K562 (cell line): ENCODE data around the gene PHF21A. TPM values are rescaled to one million over a fixed set of nuclear protein-coding genes. Genes with fewer than 3 reads are reported as not detected.

Experiments used
- CBX3 ChIP-seq, 2 experiments: IDR thresholded peaks; 1 replicate in 1 of 2; 2 replicates in 1 of 2; pipeline ENCODE4 v1.6.1; 2012; ENCODE audit warnings: inconsistent platforms in 2 of 2, low read length in 2 of 2, borderline replicate concordance in 1 of 2, control low read depth in 1 of 2
- CEBPB ChIP-seq: fragments of 450-650 bp; IDR thresholded peaks from 2 replicates; pipeline ENCODE4 v1.6.1; 2016; ENCODE audit warnings: missing genetic modification characterization, missing compliant biosample characterization
- CREB3L1 ChIP-seq: fragments of 450-650 bp; IDR thresholded peaks from 2 replicates; pipeline ENCODE4 v1.6.1; 2014; ENCODE audit warnings: low read depth, mild to moderate bottlenecking, moderate library complexity, borderline replicate concordance
- E2F3 ChIP-seq: fragments of 250-450 bp; sonication (Bioruptor Pico); IDR thresholded peaks from 2 replicates; pipeline ENCODE4 v1.4.0; 2020; ENCODE audit warnings: mild to moderate bottlenecking
- FOSL1 ChIP-seq: fragments of 200-800 bp; sonication (Bioruptor generic); conservative IDR thresholded peaks from 2 replicates; pipeline ENCODE4 v1.6.1; 2016; ENCODE audit warnings: missing genetic modification characterization, missing compliant biosample characterization
- HCFC1 ChIP-seq: IDR thresholded peaks from 2 replicates; pipeline ENCODE4 v1.6.1; 2012; ENCODE audit warnings: low read depth, low read length, improper control_type of control experiment
- MAFK ChIP-seq: IDR thresholded peaks from 2 replicates; pipeline ENCODE4 v1.6.1; 2011; ENCODE audit warnings: low read length, improper control_type of control experiment
- NR2C2 ChIP-seq, 2 experiments: fragments of 200-800 bp in 1 of 2; sonication (Bioruptor generic) in 1 of 2; sonication (generic) in 1 of 2; formaldehyde crosslinking in 1 of 2; IDR thresholded peaks; 2 replicates each; pipeline versions ENCODE4 v1.6.1 to v1.8.0; 2016 to 2022; ENCODE audit warnings: mild to moderate bottlenecking in 1 of 2, missing compliant biosample characterization in 1 of 2, missing genetic modification characterization in 1 of 2, missing genetic modification reagents in 1 of 2
- ZBTB11 ChIP-seq, 3 experiments: fragments of 200-800 bp in 1 of 3; fragments of 250-450 bp in 1 of 3; fragments of 450-650 bp in 1 of 3; sonication (Bioruptor Pico) in 1 of 3; sonication (Bioruptor generic) in 1 of 3; formaldehyde crosslinking in 1 of 3; IDR thresholded peaks; 2 replicates each; pipeline versions ENCODE4 v1.6.1 to v1.8.0; 2016 to 2022; ENCODE audit warnings: mild to moderate bottlenecking in 2 of 3, missing genetic modification characterization in 2 of 3, missing compliant biosample characterization in 1 of 3, moderate library complexity in 1 of 3
- ZBTB40 ChIP-seq, 2 experiments: fragments of 450-650 bp in 1 of 2; sonication (generic) in 1 of 2; formaldehyde crosslinking in 1 of 2; IDR thresholded peaks; 2 replicates each; pipeline versions ENCODE4 v1.7.1 to v1.9.0; 2016 to 2022; ENCODE audit warnings: inconsistent platforms in 1 of 2, mild to moderate bottlenecking in 1 of 2, missing genetic modification reagents in 1 of 2
- ZKSCAN8 ChIP-seq: fragments of 200-800 bp; sonication (Bioruptor generic); IDR thresholded peaks from 2 replicates; pipeline ENCODE4 v1.6.1; 2016; ENCODE audit warnings: missing genetic modification characterization, missing compliant biosample characterization
- polyA plus RNA-seq, 8 experiments: library from polyadenylated mRNA; depleted of rRNA in 4 of 8; stranded (reverse) in 5 of 8; unstranded in 3 of 8; fragments of >200 nt; fragmentation: Nextera tagmentation in 2 of 8; fragmentation: Illumina TruSeq in 1 of 8; extraction: Ambion mirVana in 2 of 8; extraction: Trizol in 1 of 8; gene quantifications; 2 replicates each; pipeline versions ENCODE4 v1.2.1 to v1.2.3, GENCODE V29; 2011 to 2014; ENCODE audit warnings: inconsistent platforms in 1 of 8, missing spikeins in 1 of 8
- total RNA-seq, 7 experiments: library from RNA; depleted of rRNA in 6 of 7; stranded (reverse); fragments of >200 nt in 6 of 7; fragmentation: Illumina TruSeq in 2 of 7; extraction: Trizol in 2 of 7; gene quantifications; 2 replicates each; pipeline versions ENCODE4 v1.2.1 to v1.2.3, GENCODE V29; 2011 to 2021; ENCODE audit warnings: low replicate concordance in 1 of 7

PHF21A gene
- total and polyA plus RNA-seq, 9 of the 15 experiments (the other 6 are each of a cell fraction or from before 2014, with no cell fraction given) = 1.5 to 32.4 (median 10.7) TPM

- TF ChIP-seq ZBTB40 (IDR thresholded peaks at IDR 0.05) (peak; percentile 61; the same call in 1 of the 2 replicates), ZBTB40 (CRISPR knock-in tag; IDR thresholded peaks at IDR 0.05) (no peak), CBX3 (IDR thresholded peaks at IDR 0.05; ENCODE audit: borderline replicate concordance in 1 of 2, low read length in 2 of 2) (0 out of 3 replicates have a peak, but pooled peaks of 1 of the 2 experiments have one; percentile 41), CREB3L1 (peak; percentile 70; the same call in 1 of the 2 replicates), CEBPB (tag) (peak; percentile 51; the same call in 1 of the 2 replicates), ZBTB11 (CRISPR knock-in tag; IDR thresholded peaks at IDR 0.05) (peak in 1 of 3 experiments; percentile 59; a peak in 1 of 6 replicates), E2F3 (no peak), ZKSCAN8 (CRISPR knock-in tag) (0 out of 2 replicates have a peak, but pooled peaks have one; percentile 50), FOSL1 (tag) (0 out of 2 replicates have a peak, but pooled peaks have one; percentile 14), NR2C2 (CRISPR knock-in tag; IDR thresholded peaks at IDR 0.05) (no peak), NR2C2 (tag; IDR thresholded peaks at IDR 0.05) (peak; percentile 61; the same call in 1 of the 2 replicates), HCFC1 (peak; percentile 99), MAFK (peak; percentile 71; the same call in 1 of the 2 replicates)
These were observed 8.2 kb downstream of the PHF21A start (continued) for GRCh38 chr11:46112961-46113607.
